Measurements from ENCODE around the gene SKIL. TPM values are rescaled to one million over a fixed set of nuclear protein-coding genes. Genes with fewer than 3 reads are reported as not detected.
"Not testable (repeated sequence)": the region's sequence is repeated elsewhere in the genome, so short reads cannot be mapped to it uniquely, and the experiment has no call there.

The SKIL gene
- total and polyA plus RNA-seq, 12 donors = 8.7 to 52.1 (median 42.0) TPM

DNA sequence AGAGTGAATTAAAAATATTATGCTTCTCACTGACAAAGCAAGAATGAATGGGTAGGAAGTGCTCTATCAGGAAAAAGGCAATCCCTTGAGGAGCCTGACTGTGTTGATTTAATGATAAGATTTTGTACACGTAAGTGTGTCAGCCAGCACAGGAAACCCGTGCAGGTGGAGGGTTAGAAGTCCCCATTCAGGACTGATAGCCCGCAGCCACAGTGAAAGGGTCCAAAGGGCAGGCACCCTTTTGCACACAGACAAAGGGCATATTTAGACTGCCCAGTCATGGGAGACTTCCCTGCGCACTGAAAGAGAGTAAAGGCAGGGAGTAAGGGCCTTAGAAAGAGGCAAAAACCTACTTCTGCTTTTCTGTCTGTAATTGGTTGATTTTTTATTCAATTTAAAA lies 26.4 kb upstream of the SKIL start:
- TF ChIP-seq, protein P1, sequence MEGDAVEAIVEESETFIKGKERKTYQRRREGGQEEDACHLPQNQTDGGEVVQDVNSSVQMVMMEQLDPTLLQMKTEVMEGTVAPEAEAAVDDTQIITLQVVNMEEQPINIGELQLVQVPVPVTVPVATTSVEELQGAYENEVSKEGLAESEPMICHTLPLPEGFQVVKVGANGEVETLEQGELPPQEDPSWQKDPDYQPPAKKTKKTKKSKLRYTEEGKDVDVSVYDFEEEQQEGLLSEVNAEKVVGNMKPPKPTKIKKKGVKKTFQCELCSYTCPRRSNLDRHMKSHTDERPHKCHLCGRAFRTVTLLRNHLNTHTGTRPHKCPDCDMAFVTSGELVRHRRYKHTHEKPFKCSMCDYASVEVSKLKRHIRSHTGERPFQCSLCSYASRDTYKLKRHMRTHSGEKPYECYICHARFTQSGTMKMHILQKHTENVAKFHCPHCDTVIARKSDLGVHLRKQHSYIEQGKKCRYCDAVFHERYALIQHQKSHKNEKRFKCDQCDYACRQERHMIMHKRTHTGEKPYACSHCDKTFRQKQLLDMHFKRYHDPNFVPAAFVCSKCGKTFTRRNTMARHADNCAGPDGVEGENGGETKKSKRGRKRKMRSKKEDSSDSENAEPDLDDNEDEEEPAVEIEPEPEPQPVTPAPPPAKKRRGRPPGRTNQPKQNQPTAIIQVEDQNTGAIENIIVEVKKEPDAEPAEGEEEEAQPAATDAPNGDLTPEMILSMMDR (IDR thresholded peaks at IDR 0.05) = no peak
- TF ChIP-seq POLR2A (IDR thresholded peaks at IDR 0.05) = no peak
- Histone ChIP-seq H3K36me3 (replicated peaks in 1 of 2) (no peaks in the 10 kb centered on the region), H3K27ac (no peak overlapping the region), H3K27me3 (no peaks in the 10 kb centered on the region), H3K4me3 (no peak overlapping the region), H3K9me3 (replicated peaks in 1 of 3) (no peaks in the 10 kb centered on the region), H3K4me1 (replicated peaks in 1 of 2) (no peaks in the 10 kb centered on the region)
- intact Hi-C loops (cut with DNase I) = no loop called here
- WGBS, 4 donors = 52 to 74% (median 67%) methylated on average over 4 of the region's 4 CpGs
- peak in 2 of 7 donors; percentile 17 to 19 for DNase-seq

DNA sequence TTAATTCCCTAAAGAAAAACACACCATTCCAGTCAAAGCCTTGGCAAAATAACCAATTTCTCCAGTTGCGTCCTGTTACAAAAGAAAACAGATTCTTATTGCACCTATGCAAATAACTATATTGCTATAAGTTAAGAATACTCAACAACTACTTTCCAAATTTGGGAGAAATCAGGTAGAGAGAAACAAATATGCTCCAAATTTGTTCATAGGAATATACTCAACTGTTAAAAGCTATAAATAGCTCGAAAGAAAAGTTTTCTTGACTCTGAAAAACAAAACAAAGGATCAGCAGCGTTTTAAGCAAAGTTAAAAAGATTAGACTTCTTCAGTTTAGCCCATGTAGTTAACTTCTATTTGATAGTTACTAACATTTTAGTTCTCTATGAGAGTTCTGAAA lies 20.1 kb upstream of the SKIL start:
- Histone ChIP-seq H3K4me1 (replicated peaks in 1 of 2) (peaks cover 0 to 3% of the 10 kb centered on the region in 2 donors), H3K9me3 (replicated peaks in 1 of 3) (peaks cover 0 to 7% (median 0%) of the 10 kb centered on the region in 3 donors), H3K36me3 (replicated peaks in 1 of 2) (no peaks in the 10 kb centered on the region), H3K4me3 (no peak overlapping the region), H3K27ac (no peak overlapping the region), H3K27me3 (no peaks in the 10 kb centered on the region)
- 84 to 90% (median 84%) methylated on average over 3 of the region's 3 CpGs for WGBS, 4 donors
- TF ChIP-seq, protein P1 (IDR thresholded peaks at IDR 0.05) = no peak
- no peak for TF ChIP-seq POLR2A (IDR thresholded peaks at IDR 0.05)
- intact Hi-C loops (cut with DNase I) = no loop called here
- DNase-seq = no peak

DNA sequence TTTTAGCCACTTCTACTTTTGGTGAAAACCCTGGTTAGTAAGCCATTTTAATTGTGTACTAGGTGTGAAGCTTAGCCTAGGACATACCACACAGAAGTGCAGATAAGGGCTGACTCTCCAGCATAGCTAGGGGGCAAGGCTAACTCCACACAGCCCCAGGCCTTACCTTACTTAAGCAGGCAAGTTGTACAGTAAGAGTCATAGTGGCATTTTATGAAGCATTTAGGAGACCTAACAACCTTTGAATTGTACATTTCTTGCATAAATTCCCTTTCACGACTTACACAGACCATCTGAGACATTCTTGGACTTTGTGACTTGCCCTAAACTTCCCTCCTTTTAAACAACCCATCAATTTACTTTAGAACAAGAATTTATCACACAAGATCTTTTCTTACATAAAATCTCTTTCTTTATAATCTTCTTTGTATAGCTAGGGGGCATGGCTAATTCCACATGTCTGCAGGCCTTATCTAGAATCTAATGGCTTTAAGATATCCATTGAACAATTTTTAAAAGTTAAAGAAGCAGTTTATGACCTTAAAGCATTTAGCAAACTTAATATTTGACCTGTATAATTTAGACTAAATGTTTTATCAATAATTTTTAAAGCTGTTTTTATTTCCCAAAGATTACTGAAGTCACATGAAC lies 18.7 kb upstream of the SKIL start:
- Histone ChIP-seq H3K27ac (no peak overlapping the region), H3K36me3 (replicated peaks in 1 of 2) (no peaks in the 10 kb centered on the region), H3K4me1 (replicated peaks in 1 of 2) (peaks cover under 1 to 3% of the 10 kb centered on the region in 2 donors), H3K27me3 (no peaks in the 10 kb centered on the region), H3K4me3 (no peak overlapping the region), H3K9me3 (replicated peaks in 1 of 3) (peaks cover 0 to 7% (median 0%) of the 10 kb centered on the region in 3 donors)
- intact Hi-C loops (cut with DNase I) = no loop called here
- WGBS, 4 donors = 91 to 95% (median 93%) methylated on average over 1 of the region's 1 CpG
- DNase-seq = no peak
- TF ChIP-seq, protein P1 (IDR thresholded peaks at IDR 0.05) = no peak
- TF ChIP-seq POLR2A (IDR thresholded peaks at IDR 0.05) = no peak

DNA sequence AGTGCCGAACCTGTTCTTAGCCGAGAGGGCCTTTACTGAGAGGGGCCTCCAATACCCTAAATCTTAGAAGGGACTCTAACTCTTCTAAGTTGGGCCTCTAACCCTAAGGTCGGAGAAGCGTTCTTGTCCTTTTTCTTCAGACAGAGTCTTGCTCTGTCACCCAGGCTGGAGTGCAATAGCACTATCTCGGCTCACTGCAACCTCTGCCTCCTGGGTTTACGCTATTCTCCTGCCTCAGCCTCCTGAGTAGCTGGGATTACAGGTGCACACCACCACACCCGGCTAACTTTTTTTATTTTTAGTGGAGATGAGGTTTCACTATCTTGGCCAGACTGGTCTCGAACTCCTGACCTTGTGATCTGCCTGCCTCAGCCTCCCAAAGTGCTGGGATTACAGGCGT lies 15.2 kb upstream of the SKIL start:
- peak in 1 of 7 donors; percentile 4 for DNase-seq
- intact Hi-C loops (cut with DNase I); H3K36me3 ChIP-seq (replicated peaks in 1 of 2); H3K4me3 ChIP-seq; H3K9me3 ChIP-seq (replicated peaks in 1 of 3); H3K27ac ChIP-seq; H3K27me3 ChIP-seq: not testable (repeated sequence)
- 93 to 99% (median 96%) methylated on average over 9 of the region's 9 CpGs for WGBS, 4 donors
- peaks cover 12 to 16% of the 10 kb centered on the region in 2 donors for H3K4me1 ChIP-seq (replicated peaks in 1 of 2)

DNA sequence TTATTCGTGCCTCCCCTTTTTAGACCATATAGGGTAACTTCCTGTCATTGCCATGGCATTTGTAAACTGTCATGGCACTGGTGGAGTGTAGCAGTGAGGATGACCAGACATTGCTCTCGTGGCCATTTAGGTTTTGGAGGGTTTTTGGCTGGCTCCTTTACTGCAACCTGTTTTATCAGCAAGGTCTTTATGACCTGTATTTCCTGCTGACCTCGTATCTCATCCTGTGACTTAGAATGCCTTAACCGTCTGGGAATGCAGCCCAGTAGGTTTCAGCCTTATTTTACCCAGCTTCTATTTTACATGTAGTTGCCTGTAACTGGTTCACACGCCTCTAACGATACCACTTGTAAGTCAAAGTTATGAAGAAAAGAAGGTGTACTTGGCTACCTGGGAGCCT lies 13.7 kb upstream of the SKIL start:
- 29 to 38% (median 36%) methylated on average over 6 of the region's 6 CpGs for WGBS, 4 donors

More for the DNA sequence above, 13.7 kb upstream of the SKIL start:
- H3K4me3 ChIP-seq; H3K36me3 ChIP-seq (replicated peaks in 1 of 2); H3K9me3 ChIP-seq (replicated peaks in 1 of 3); intact Hi-C loops (cut with DNase I); H3K27me3 ChIP-seq: not testable (repeated sequence)
- DNase-seq = peak in 5 of 7 donors; percentile 33 to 64 (median 42)
- Histone ChIP-seq H3K4me1 (replicated peaks in 1 of 2) (peaks cover 12 to 16% of the 10 kb centered on the region in 2 donors), H3K27ac (peak overlapping the region in 1 of 5 donors; percentile 15)

All from adrenal gland (tissue), 12 donors.